GM19043 (cell line): ENCODE data around the gene DCAF8.

ENCODE experiments used
- ATAC-seq: cut with Tn5 transposase; IDR thresholded peaks from one replicate; pipeline ENCODE4 v1.9.1; 2021; ENCODE audit warnings: low read depth; ENCODE audit not compliant: unreplicated experiment

Gene DCAF8

GRCh38 chr1:160206421-160207117 lies 55.8 kb downstream of the DCAF8 start:
- ATAC-seq = no peak

GRCh38 chr1:160206036-160206389 lies 56.3 kb downstream of the DCAF8 start:
- ATAC-seq = no peak

- peak; percentile 45 for ATAC-seq
These were observed 56.9 kb downstream of the DCAF8 start, which contains the start of gene PEA15 for GRCh38 chr1:160205242-160206035. TSS of gene PEA15 (plus strand) at chr1:160205384. CDS start at chr1:160211545, 6,161 bp downstream.

- ATAC-seq = peak; percentile 51
These were observed 57.7 kb downstream of the DCAF8 start for GRCh38 chr1:160204526-160205241.

- ATAC-seq = no peak
These were observed 61.6 kb downstream of the DCAF8 start for GRCh38 chr1:160200786-160201185.

GRCh38 chr1:160197231-160197630 lies 65.1 kb downstream of the DCAF8 start:
- no peak for ATAC-seq

GRCh38 chr1:160196143-160196542 lies 66.2 kb downstream of the DCAF8 start:
- ATAC-seq = no peak

- ATAC-seq = no peak
These were observed 67.7 kb downstream of the DCAF8 start for GRCh38 chr1:160194737-160195059.

- no peak for ATAC-seq
These were observed 68.3 kb downstream of the DCAF8 start for GRCh38 chr1:160193832-160194736.

GRCh38 chr1:160193091-160193819 lies 69.1 kb downstream of the DCAF8 start:
- no peak for ATAC-seq

GRCh38 chr1:160192234-160192633 lies 70.1 kb downstream of the DCAF8 start:
- no peak for ATAC-seq

- no peak for ATAC-seq
These were observed 70.6 kb downstream of the DCAF8 start for GRCh38 chr1:160191756-160192155.

- no peak for ATAC-seq
These were observed 72.4 kb downstream of the DCAF8 start, which contains the start of gene CASQ1 for GRCh38 chr1:160189649-160190625. TSS of gene CASQ1 (plus strand) at chr1:160190575. CDS start at chr1:160190752, 177 bp downstream.

- ATAC-seq = no peak
These were observed 74.0 kb downstream of the DCAF8 start for GRCh38 chr1:160188341-160188740.

- no peak for ATAC-seq
These were observed 74.9 kb downstream of the DCAF8 start for GRCh38 chr1:160187407-160187806.

GRCh38 chr1:160186729-160187128 lies 75.6 kb downstream of the DCAF8 start:
- ATAC-seq = no peak

GRCh38 chr1:160186246-160186645 lies 76.1 kb downstream of the DCAF8 start:
- ATAC-seq = no peak

- ATAC-seq = no peak
These were observed 83.0 kb downstream of the DCAF8 start for GRCh38 chr1:160179336-160179735.

- no peak for ATAC-seq
These were observed 83.6 kb downstream of the DCAF8 start for GRCh38 chr1:160178731-160179130.
